HCT116 (cell line): ENCODE measurements around the gene UBIAD1. TPM values are rescaled to one million over a fixed set of nuclear protein-coding genes. Genes with fewer than 3 reads are reported as not detected.

Experiments
- ATAC-seq: fragments of 200-7000 bp; cut with Tn5 transposase; 2 replicates; pipeline ENCODE4 v1.9.1; 2020; ENCODE audit warnings: mild to moderate bottlenecking, moderate library complexity
- BruUV-seq: library from RNA; stranded (reverse); fragments of 400-500 nt; replicated peaks from 2 replicates; lab custom pipeline; 2021; lab: Mats Ljungman, UMichigan
- CTCF ChIA-PET: fragments of 300-600 bp; sonication (Branson Sonifier 250); formaldehyde crosslinking; loops from one replicate; lab custom pipeline; 2021; ENCODE audit warnings: antibody characterized with exemption; lab: Charles Lee
- POLR2A ChIA-PET: fragments of 300-600, 350-600 bp; sonication (Branson Sonifier 250); formaldehyde crosslinking; loops from one replicate; lab custom pipeline; 2021; ENCODE audit warnings: antibody characterized with exemption; lab: Charles Lee
- RAD21 ChIA-PET, 2 experiments: fragments of 300-600 bp; sonication (Branson Sonifier 250); formaldehyde crosslinking; loops; one replicate each; lab custom pipeline; 2023; ENCODE audit warnings: low total read pairs in 2 of 2; ENCODE audit not compliant: uncharacterized antibody in 2 of 2, unreplicated experiment in 2 of 2, low non-redundant PET in 1 of 2; lab: Charles Lee
- DNase-seq: peaks from one replicate; pipeline ENCODE4 v3.0.0-alpha.2; 2010; ENCODE audit warnings: low read depth, low spot score
- H2AFZ ChIP-seq: fragments of 200-600 bp; shearing (Covaris generic), sonication (generic); 2 replicates; pipeline ENCODE4 v1.6.1; 2017; ENCODE audit warnings: low read depth, mixed run types, mixed read lengths, antibody characterized with exemption, low read length; ENCODE audit not compliant: poor library complexity, severe bottlenecking
- H3K27ac ChIP-seq: 2 replicates; pipeline ENCODE4 v1.5.1; 2012; ENCODE audit warnings: low read depth, low read length
- H3K27me3 ChIP-seq: fragments of 200-600 bp; sonication (generic); 2 replicates; pipeline ENCODE4 v1.6.1; 2016; ENCODE audit warnings: mixed run types, low read length, mixed read lengths; ENCODE audit not compliant: insufficient read depth
- H3K36me3 ChIP-seq, 2 experiments: fragments of 200-500 bp in 1 of 2; fragments of 200-600 bp in 1 of 2; sonication (Bioruptor generic) in 1 of 2; sonication (generic) in 1 of 2; 2 replicates each; pipeline versions ENCODE4 v1.5.1 to v1.6.1; 2014 to 2016; ENCODE audit warnings: low read length in 2 of 2, inconsistent platforms in 1 of 2, mixed read lengths in 1 of 2, mixed run types in 1 of 2; ENCODE audit not compliant: insufficient read depth in 2 of 2, control insufficient read depth in 1 of 2
- H3K4me1 ChIP-seq, 2 experiments: fragments of 200-600 bp in 1 of 2; sonication (generic) in 1 of 2; 2 replicates each; pipeline versions ENCODE4 v1.5.1 to v1.6.1; 2012 to 2017; ENCODE audit warnings: low read length in 2 of 2, inconsistent platforms in 1 of 2, mild to moderate bottlenecking in 1 of 2, mixed read lengths in 1 of 2, mixed run types in 1 of 2, moderate library complexity in 1 of 2; ENCODE audit not compliant: insufficient read depth in 2 of 2, control insufficient read depth in 1 of 2
- H3K4me2 ChIP-seq: fragments of 200-600 bp; sonication (generic); 2 replicates; pipeline ENCODE4 v1.6.1; 2017; ENCODE audit warnings: mixed run types, low read length, mixed read lengths
- H3K4me3 ChIP-seq, 2 experiments: fragments of 200-600 bp in 1 of 2; sonication (generic) in 1 of 2; replicated peaks in 1 of 2; 2 replicates each; pipeline ENCODE4 v1.5.1; 2011 to 2016; ENCODE audit warnings: low read length in 2 of 2, control low read depth in 1 of 2, low read depth in 1 of 2, mild to moderate bottlenecking in 1 of 2, mixed read lengths in 1 of 2, mixed run types in 1 of 2
- H3K79me2 ChIP-seq: fragments of 200-600 bp; sonication (generic); 2 replicates; pipeline ENCODE4 v1.6.1; 2017; ENCODE audit warnings: mild to moderate bottlenecking, mixed run types, low read length, moderate library complexity, mixed read lengths; ENCODE audit not compliant: insufficient read depth
- H3K9ac ChIP-seq: fragments of 200-600 bp; sonication (generic); 2 replicates; pipeline ENCODE4 v1.6.1; 2016; ENCODE audit warnings: low read length, mixed read lengths
- H3K9me2 ChIP-seq: fragments of 200-600 bp; sonication (generic), shearing (Covaris generic); 2 replicates; pipeline ENCODE4 v1.6.1; 2017; ENCODE audit warnings: mixed run types, mild to moderate bottlenecking, moderate library complexity; ENCODE audit not compliant: insufficient read depth
- H3K9me3 ChIP-seq, 2 experiments: fragments of 200-500 bp in 1 of 2; fragments of 200-600 bp in 1 of 2; sonication (Bioruptor generic) in 1 of 2; sonication (generic) in 1 of 2; 2 replicates each; pipeline ENCODE4 v1.6.1; 2014 to 2017; ENCODE audit warnings: low read length in 2 of 2, mixed read lengths in 2 of 2, inconsistent platforms in 1 of 2, low read depth in 1 of 2, mild to moderate bottlenecking in 1 of 2, mixed run types in 1 of 2, moderate library complexity in 1 of 2; ENCODE audit not compliant: control insufficient read depth in 1 of 2, insufficient read depth in 1 of 2
- H4K20me1 ChIP-seq: fragments of 200-600 bp; sonication (generic), shearing (Covaris generic); 2 replicates; pipeline ENCODE4 v1.6.1; 2017; ENCODE audit warnings: mixed run types, mild to moderate bottlenecking, moderate library complexity; ENCODE audit not compliant: insufficient read depth
- CTCF ChIP-seq, 3 experiments: fragments of 200-600 bp in 1 of 3; sonication (generic) in 1 of 3; IDR thresholded peaks in 2 of 3; conservative IDR thresholded peaks in 1 of 3; 2 replicates each; pipeline ENCODE4 v1.5.1; 2012 to 2017; ENCODE audit warnings: low read depth in 2 of 3, low read length in 2 of 3, antibody characterized with exemption in 1 of 3, borderline replicate concordance in 1 of 3, control low read depth in 1 of 3, mild to moderate bottlenecking in 1 of 3, mixed read lengths in 1 of 3, mixed run types in 1 of 3, moderate library complexity in 1 of 3; ENCODE audit not compliant: insufficient read depth in 1 of 3
- EGR1 ChIP-seq: IDR thresholded peaks from 2 replicates; pipeline ENCODE4 v1.6.1; 2012; ENCODE audit warnings: low read depth
- ELF1 ChIP-seq: IDR thresholded peaks from 2 replicates; pipeline ENCODE4 v1.6.1; 2012; ENCODE audit warnings: low read depth, borderline replicate concordance
- EZH2 ChIP-seq: fragments of 200-600 bp; sonication (generic); IDR thresholded peaks from 2 replicates; pipeline ENCODE4 v1.6.1; 2017; ENCODE audit warnings: antibody characterized with exemption, mixed run types
- EZH2phosphoT487 ChIP-seq: fragments of 200-600 bp; IDR thresholded peaks from 2 replicates; pipeline ENCODE4 v1.6.1; 2018; ENCODE audit warnings: antibody characterized with exemption, borderline replicate concordance
- JUND ChIP-seq: IDR thresholded peaks from 2 replicates; pipeline ENCODE4 v1.6.1; 2012
- MAX ChIP-seq: IDR thresholded peaks from 2 replicates; pipeline ENCODE4 v1.6.1; 2012
- POLR2A ChIP-seq: IDR thresholded peaks from 2 replicates; pipeline ENCODE4 v1.7.0; 2011; ENCODE audit warnings: borderline replicate concordance; ENCODE audit not compliant: insufficient read depth, insufficient read length; ENCODE audit errors: extremely low read depth
- RAD21 ChIP-seq: IDR thresholded peaks from 2 replicates; pipeline ENCODE4 v1.6.1; 2012; ENCODE audit warnings: low read depth, mild to moderate bottlenecking
- SIN3A ChIP-seq: IDR thresholded peaks from 2 replicates; pipeline ENCODE4 v1.6.1; 2012; ENCODE audit warnings: low read depth
- SP1 ChIP-seq: IDR thresholded peaks from 2 replicates; pipeline ENCODE4 v1.6.1; 2012; ENCODE audit warnings: low read depth
- SRF ChIP-seq: IDR thresholded peaks from 2 replicates; pipeline ENCODE4 v1.6.1; 2012; ENCODE audit warnings: low read depth
- TCF7L2 ChIP-seq: IDR thresholded peaks from 2 replicates; pipeline ENCODE4 v1.7.0; 2011; ENCODE audit warnings: borderline replicate concordance, inconsistent platforms; ENCODE audit not compliant: insufficient read depth, insufficient read length; ENCODE audit errors: extremely low read depth
- YY1 ChIP-seq: IDR thresholded peaks from 2 replicates; pipeline ENCODE4 v1.6.1; 2011; ENCODE audit warnings: low read length, low read depth, moderate library complexity, mild to moderate bottlenecking; ENCODE audit not compliant: insufficient replicate concordance; ENCODE audit errors: extremely low read depth
- ZBTB33 ChIP-seq: IDR thresholded peaks from 2 replicates; pipeline ENCODE4 v1.6.1; 2011; ENCODE audit warnings: mild to moderate bottlenecking, low read length, moderate library complexity; ENCODE audit not compliant: insufficient replicate concordance; ENCODE audit errors: extremely low read depth
- ZFX ChIP-seq: fragments of 450-650 bp; IDR thresholded peaks from 2 replicates; pipeline ENCODE4 v1.6.1; 2017
- intact Hi-C: fragments of 100-400 bp; cut with micrococcal nuclease; formaldehyde crosslinking; loops from 2 replicates; pipeline ENCODE4 v1.10.0; 2022
- total RNA-seq: library from RNA; stranded (reverse); gene quantifications from one replicate; pipeline ENCODE4 v1.2.1, GENCODE V29; 2021; ENCODE audit not compliant: unreplicated experiment
- TF ChIP-seq, protein P1 (sequence below): IDR thresholded peaks from 2 replicates; pipeline ENCODE4 v1.6.1; 2012

Gene UBIAD1
- total RNA-seq, 1 experiment from 2014 or later: 17.2 TPM

DNA sequence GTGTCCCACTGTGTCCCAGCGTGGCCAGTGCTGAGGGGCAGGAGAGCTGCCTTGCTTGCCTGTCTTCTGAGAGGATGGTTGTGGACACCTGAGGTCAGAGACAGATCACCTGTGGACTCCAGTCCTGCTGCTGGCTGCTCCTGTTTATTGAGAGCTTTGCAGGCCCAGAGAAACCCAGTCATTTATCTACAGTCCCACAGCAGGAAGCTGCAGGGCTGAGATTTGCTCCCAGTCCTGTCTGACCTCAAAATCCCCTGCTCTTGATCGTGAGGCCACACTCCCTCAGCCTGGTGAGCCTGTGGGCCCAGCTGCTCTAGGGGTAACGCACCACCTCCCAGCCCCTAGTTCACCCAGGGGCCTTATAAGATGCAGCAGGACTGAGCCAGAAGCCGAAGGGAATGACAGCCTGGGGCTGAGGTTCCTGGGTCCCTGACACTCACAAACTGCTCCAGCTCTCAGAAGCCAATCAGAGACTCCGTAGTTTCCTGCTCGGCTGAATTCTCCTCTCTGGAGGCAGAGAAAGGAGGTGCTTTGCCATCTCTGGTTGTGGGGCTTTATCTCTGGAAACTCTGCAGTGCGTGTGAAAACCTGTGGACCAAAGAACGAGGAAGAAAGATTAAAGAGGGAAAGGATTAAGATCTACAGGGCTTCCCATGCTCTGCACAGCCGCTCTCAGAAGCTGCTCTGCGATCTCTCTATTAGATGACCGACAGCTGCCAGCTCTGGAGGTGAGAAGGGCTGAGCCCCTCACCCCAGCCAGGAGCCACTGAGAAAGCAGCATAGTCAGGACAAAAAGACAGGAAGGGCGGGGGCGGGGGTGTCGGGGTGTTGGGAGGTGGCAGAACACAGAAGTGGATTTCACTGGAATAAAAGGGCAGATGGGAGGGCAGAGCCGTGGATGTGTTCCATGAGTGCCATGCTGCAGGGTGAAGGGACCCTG, 39.1 kb downstream of the UBIAD1 start:
- ChIA-PET POLR2A (no interaction called here), CTCF (no interaction called here)

DNA sequence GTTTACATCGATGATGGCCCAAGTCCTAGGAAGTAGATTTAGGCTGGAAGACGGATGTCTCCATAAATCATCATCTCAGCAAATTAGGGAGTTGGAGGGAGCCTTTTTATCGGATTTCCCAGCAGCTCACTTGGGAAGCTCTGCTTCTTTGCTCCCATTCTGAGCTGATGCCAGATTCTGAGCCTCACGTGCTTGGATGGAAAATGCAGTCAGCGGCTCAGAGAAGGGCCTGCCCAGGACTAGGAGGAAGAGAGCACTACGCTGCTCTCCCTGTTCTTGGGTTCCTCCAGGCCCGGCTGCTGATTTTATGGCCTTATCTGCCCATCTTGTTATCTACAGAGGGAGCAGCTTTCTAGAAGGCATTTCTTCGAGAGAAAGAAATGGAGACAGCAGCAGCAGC, 42.0 kb downstream of the UBIAD1 start:
- Histone ChIP-seq H3K27me3 (no peaks in the 10 kb centered on the region), H3K9me2 (no peaks in the 10 kb centered on the region), H3K36me3 (no peaks in the 10 kb centered on the region), H4K20me1 (no peaks in the 10 kb centered on the region), H3K4me3 (no peak overlapping the region), H3K4me1 (no peaks in the 10 kb centered on the region), H3K9ac (no peak overlapping the region), H3K79me2 (no peaks in the 10 kb centered on the region), H3K9me3 (no peaks in the 10 kb centered on the region), H3K27ac (no peak overlapping the region), H2AFZ (no peak overlapping the region), H3K4me2 (no peak overlapping the region)
- RAD21 ChIA-PET: no interaction called here
- BruUV-seq: no TSS peak
- intact Hi-C loops: no loop called here
- DNase-seq (no peak), ATAC-seq (no peak)
- POLR2A ChIA-PET: no interaction called here
- CTCF ChIA-PET: no interaction called here
- no peak for TF ChIP-seq EZH2
- TF ChIP-seq TCF7L2: no peak
- TF ChIP-seq POLR2A: no peak
- no peak for TF ChIP-seq ZBTB33
- no peak for TF ChIP-seq ELF1
- no peak for TF ChIP-seq EGR1
- TF ChIP-seq MAX: no peak
- TF ChIP-seq SRF: no peak
- no peak for TF ChIP-seq CTCF (IDR thresholded peaks at IDR 0.05 in 2 of 3, conservative IDR thresholded peaks at IDR 0.05 in 1 of 3; ENCODE audit: borderline replicate concordance in 1 of 3, insufficient read depth in 1 of 3, low read depth in 2 of 3, low read length in 2 of 3)

More for the DNA sequence above, 39.1 kb downstream of the UBIAD1 start:
- no peak overlapping the region for H3K27ac ChIP-seq
- BruUV-seq: no TSS peak
- H3K4me1 ChIP-seq: no peaks in the 10 kb centered on the region
- H2AFZ ChIP-seq: no peak overlapping the region
- H3K27me3 ChIP-seq: no peaks in the 10 kb centered on the region
- H3K4me3 ChIP-seq: no peak overlapping the region
- H3K36me3 ChIP-seq: no peaks in the 10 kb centered on the region
- RAD21 ChIA-PET: no interaction called here
- intact Hi-C loops: no loop called here
- no peaks in the 10 kb centered on the region for H4K20me1 ChIP-seq
- no peaks in the 10 kb centered on the region for H3K9me2 ChIP-seq
- no peaks in the 10 kb centered on the region for H3K79me2 ChIP-seq
- DNase-seq (no peak), ATAC-seq (no peak)
- H3K9ac ChIP-seq: no peak overlapping the region
- no peaks in the 10 kb centered on the region for H3K9me3 ChIP-seq
- no peak for TF ChIP-seq SP1
- no peak for TF ChIP-seq SIN3A
- no peak for TF ChIP-seq EZH2phosphoT487
- TF ChIP-seq ZFX: no peak
- TF ChIP-seq MAX: no peak
- TF ChIP-seq JUND: no peak
- TF ChIP-seq EZH2: no peak
- no peak for TF ChIP-seq YY1
- TF ChIP-seq, protein P1, sequence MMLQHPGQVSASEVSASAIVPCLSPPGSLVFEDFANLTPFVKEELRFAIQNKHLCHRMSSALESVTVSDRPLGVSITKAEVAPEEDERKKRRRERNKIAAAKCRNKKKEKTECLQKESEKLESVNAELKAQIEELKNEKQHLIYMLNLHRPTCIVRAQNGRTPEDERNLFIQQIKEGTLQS: no peak
- no peak for TF ChIP-seq RAD21
- no peak overlapping the region for H3K4me2 ChIP-seq
